SKM-1 treated with dmso at 0.1 percent for 144 hours (cell line): ENCODE results near the gene CTXND2.
"Not testable (repeated sequence)": the region's sequence is repeated elsewhere in the genome, so short reads cannot be mapped to it uniquely, and the experiment has no call there.

ENCODE experiments used
- DNase-seq: peaks from one replicate; lab custom pipeline; 2025; ENCODE audit not compliant: unreplicated experiment; lab: John Stamatoyannopoulos, UW

Gene CTXND2

DNA sequence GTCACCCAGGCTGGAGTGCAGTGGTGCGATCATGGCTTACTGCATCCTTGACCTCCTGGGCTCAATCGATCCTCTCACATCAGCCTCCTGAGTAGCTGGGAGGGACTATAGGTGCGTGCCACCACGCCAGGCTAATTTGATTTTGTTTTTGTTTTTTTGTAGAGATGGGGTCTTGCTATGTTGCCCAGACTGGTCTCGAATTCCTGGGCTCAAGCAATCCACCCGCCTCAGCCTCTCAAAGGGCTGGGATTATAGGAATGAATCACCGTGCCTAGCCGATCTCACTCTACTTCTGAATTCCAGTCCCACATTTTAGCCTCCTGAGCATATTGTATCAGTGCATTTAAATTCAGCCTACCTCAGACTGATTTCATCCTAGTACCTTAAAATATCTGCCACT lies 1.8 kb downstream of the CTXND2 start:
- no peak for DNase-seq

- DNase-seq: no peak
Measured at GRCh38 chr1:150890033-150890416, 3.1 kb downstream of the CTXND2 start.

GRCh38 chr1:150893336-150893913 lies 6.5 kb downstream of the CTXND2 start:
- no peak for DNase-seq

DNA sequence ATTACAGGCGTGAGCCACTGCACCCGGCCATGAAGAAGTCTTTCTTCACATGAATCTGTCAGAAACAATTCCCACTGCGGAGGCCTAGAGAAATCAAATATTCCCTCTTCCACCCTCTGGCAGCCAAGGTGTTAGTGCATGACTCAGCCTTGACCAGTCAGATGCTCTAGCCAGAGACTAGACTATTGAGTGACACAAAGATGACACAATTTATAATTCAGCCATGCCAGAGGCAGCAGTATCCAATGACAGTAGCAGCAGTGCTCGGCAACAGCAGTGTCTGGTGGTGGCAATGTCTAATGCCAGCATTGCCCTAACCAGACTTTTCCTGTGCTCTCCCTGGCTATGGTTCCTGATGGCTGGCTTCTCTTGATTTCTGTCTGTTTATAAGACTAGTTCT lies 8.7 kb downstream of the CTXND2 start:
- DNase-seq: no peak

- DNase-seq: not testable (repeated sequence)
Measured at GRCh38 chr1:150899795-150900194, 12.9 kb downstream of the CTXND2 start.

GRCh38 chr1:150902346-150902745 lies 15.4 kb downstream of the CTXND2 start:
- no peak for DNase-seq

- DNase-seq: no peak
Measured at GRCh38 chr1:150902751-150903150, 15.8 kb downstream of the CTXND2 start.

DNA sequence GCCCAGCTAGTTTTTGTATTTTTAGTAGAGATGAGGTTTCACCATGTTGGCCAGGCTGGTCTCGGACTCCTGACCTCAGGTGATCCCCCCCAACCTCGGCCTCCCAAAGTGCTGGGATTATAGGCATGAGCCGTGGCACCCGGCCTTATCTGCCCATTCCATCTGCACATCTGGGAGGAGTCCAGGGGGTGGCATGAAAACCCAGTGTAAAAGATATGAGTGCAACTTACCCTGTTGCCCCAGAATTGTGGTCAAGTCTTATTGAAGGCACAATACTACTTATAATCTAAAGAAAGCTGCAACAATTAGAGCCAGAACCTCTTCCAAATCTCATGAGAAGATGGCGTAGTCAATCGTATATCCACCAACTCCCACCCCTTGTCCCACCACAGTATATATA lies 18.4 kb downstream of the CTXND2 start:
- DNase-seq: no peak

DNA sequence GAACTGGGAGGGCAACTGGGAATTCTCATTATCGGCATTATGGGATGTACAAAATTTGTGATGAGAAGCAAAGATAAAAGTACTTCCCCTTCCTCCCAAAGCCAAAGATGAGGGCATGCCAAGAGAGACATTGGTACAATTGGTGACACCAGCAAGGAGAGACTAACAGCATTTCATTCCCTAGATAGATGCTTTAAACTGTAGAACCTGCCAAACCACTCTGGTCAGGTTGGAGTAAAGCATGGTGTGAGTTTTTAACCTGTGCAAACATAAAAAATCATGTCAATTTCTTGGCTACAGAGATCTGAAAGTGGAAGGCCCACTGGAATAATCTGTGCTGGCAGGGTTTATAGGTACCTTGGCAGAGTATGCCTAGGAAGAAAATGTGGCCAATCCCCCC lies 19.4 kb downstream of the CTXND2 start:
- DNase-seq: no peak

GRCh38 chr1:150906813-150907212 lies 19.9 kb downstream of the CTXND2 start:
- no peak for DNase-seq

- DNase-seq: no peak
Measured at GRCh38 chr1:150909585-150910180, 22.7 kb downstream of the CTXND2 start.

- DNase-seq: no peak
Measured at GRCh38 chr1:150912623-150913022, 25.7 kb downstream of the CTXND2 start.

GRCh38 chr1:150917387-150917786 lies 30.5 kb downstream of the CTXND2 start:
- DNase-seq: no peak

DNA sequence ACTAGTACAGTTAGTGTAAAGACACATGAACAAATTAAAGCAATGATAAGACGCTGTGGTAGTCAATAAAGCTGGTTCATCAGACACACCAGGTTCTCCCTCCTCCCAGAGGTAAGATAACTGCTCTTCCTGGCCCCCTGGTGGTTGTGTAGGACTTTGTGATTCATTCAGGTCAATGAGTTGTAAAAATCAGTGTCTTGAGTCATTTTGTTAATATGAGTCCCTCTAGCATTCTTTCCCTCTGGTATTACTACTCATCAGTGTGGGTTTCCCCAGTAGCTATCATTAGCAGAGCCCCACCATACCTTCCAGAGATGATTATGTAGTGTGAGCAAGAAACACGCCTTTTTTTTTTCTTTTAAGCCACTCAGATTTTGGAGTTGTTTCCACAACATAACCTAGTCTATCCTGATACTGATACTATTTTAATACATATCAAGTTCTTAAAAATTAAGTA lies 35.6 kb downstream of the CTXND2 start:
- peak; percentile 87 for DNase-seq

- no peak for DNase-seq
Measured at GRCh38 chr1:150925080-150925479, 38.1 kb downstream of the CTXND2 start.

DNA sequence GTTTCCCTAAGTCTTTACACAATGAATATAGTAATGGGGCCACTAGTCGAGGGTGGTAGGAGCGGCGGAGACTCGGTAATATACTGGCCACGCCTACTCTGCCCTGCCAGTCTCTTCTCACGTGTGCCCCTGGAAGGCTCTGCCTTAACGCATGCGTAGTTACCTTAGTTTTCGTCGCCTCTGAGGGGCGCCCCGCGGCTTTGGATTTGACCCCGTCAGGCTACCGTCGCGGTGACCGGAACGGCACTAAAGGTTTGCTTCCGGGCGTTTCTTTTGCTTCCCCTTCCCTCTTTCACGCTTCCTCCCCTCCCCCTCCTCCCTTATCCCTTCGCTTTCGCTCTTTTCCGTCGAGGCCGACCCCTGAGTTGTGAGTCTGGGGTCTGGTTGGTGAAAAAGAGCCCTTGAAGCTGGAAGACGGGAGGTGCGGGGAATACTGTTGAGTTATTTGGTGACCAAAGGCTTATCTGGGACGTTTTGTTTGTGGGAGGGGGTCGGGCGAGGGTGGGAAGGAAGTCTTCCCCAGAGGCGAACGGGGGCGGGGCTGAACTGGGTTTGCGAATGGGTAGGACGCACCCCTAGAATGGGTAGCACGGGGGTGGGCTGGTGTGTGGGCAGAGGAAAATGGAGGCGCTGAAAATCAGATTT lies 39.3 kb downstream of the CTXND2 start, which contains the start of gene SETDB1:
SETDB1 (plus strand) TSS at position 267 of the 645 bp plus-strand sequence. CDS start 1,352 bp downstream, outside the sequence.
- peak; percentile 100 for DNase-seq

DNA sequence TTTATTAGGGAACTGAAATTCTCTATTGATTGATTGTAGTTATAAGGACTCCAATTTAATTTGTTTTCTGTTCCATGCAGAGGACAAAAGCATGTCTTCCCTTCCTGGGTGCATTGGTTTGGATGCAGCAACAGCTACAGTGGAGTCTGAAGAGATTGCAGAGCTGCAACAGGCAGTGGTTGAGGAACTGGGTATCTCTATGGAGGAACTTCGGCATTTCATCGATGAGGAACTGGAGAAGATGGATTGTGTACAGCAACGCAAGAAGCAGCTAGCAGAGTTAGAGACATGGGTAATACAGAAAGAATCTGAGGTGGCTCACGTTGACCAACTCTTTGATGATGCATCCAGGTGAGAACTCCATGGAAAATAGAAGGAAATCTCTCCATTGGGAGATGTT lies 40.7 kb downstream of the CTXND2 start:
- no peak for DNase-seq

GRCh38 chr1:150928286-150928685 lies 41.4 kb downstream of the CTXND2 start:
- no peak for DNase-seq

- not testable (repeated sequence) for DNase-seq
Measured at GRCh38 chr1:150928775-150929174, 41.8 kb downstream of the CTXND2 start.

DNA sequence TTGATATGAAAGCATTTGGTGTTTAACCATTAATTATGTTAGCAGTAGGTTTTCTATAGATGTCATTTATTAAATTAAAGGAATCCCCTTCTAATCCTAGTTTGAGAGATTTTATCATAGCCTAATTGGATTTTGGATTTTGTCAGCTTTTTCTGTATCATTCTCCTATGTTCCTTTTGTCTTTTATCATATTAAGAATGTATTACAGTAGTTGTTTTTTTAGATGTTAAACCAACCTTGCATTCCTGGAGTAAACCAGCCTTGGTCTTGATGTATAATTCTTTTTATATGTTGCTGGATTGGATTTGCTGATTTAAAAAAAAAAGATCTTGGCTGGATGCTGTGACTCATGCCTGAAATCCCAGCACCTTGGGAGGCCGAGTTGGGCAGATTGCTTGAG lies 44.8 kb downstream of the CTXND2 start:
- DNase-seq: no peak

DNA sequence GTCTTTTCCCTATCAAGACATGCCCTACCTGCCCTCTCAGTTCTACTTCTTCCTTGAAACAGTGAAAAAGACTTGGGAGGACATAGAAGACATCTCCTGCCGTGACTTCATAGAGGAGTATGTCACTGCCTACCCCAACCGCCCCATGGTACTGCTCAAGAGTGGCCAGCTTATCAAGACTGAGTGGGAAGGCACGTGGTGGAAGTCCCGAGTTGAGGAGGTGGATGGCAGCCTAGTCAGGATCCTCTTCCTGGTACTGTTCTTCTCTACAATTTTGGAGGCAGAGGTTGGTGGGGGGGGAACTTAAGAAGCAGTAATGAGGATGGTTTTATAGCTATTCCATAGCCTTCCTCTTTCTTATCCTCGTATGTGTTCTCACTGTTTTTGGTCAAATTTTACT lies 57.9 kb downstream of the CTXND2 start:
- DNase-seq: no peak

GRCh38 chr1:150954708-150955107 lies 67.8 kb downstream of the CTXND2 start:
- DNase-seq: no peak
